ENCODE data around the gene DDX27. TPM values are rescaled to one million over a fixed set of nuclear protein-coding genes. Genes with fewer than 3 reads are reported as not detected.
A peak's percentile ranks its signal among the peaks of the same experiment; 100 is the strongest.

The DDX27 gene
- total and polyA plus RNA-seq, 2 of the 13 experiments (the other 11 are each of a cell fraction or from before 2014, with no cell fraction given): 42.6 to 72.8 TPM

DNA sequence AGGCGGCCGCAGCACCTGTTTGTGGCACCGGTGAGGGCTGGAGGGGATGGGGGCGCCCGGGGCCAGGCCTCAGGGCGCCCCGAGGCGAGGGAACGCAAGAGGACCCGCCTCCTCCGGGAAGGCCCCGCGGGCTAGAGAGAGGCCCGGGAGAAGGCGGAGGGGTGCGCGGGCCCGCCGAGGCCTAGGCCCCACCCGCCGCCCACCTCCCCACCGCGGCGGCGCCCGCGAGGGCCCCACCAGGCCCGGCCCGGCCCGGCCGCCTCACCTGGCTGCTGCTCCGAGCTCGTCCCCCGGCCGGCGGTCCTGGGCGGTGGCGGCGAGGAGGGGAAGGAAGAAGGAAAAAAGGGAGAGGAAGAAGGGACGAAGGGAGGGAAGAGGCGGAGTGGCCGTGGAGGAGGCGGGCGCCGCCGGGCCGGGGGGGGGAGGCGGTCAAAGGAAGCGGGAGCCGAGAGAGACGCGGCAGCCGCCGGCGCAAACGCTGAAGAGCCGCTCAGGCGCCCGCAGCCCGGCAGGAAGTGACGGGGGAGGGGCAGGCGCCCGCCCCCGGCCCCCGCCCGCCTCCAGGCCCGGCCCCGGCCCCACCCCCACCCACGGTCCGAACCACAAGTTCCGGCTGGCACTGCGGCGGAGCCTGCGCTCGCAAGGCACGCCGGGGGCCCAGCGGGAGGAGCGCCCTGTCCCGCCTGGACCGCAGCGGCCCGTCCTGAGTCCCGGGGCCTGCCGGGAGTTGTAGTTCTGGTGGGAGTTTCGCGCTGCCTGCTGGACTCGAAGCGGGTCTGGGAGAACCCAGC, 31.2 kb upstream of the DDX27 start, which contains the start of gene STAU1 (continued):
- TF ChIP-seq HINFP (CRISPR knock-in tag; IDR thresholded peaks at IDR 0.05; ENCODE audit: low read depth) (0 out of 2 replicates have a peak, but pooled peaks have one; percentile 28), FLYWCH1 (CRISPR knock-in tag; IDR thresholded peaks at IDR 0.05) (0 out of 2 replicates have a peak, but pooled peaks have one; percentile 67), MIER3 (CRISPR knock-in tag; IDR thresholded peaks at IDR 0.05; ENCODE audit: borderline replicate concordance) (peak; percentile 96), CREM (IDR thresholded peaks at IDR 0.05) (peak; percentile 87), CREM (CRISPR knock-in tag; IDR thresholded peaks at IDR 0.05) (no peak), THAP7 (CRISPR knock-in tag; IDR thresholded peaks at IDR 0.05) (peak; percentile 19; the same call in 1 of the 2 replicates), KDM2A (CRISPR knock-in tag; IDR thresholded peaks at IDR 0.05; ENCODE audit: borderline replicate concordance, low read depth) (peak; percentile 97), BCL6 (CRISPR knock-in tag; IDR thresholded peaks at IDR 0.05) (peak; percentile 50; the same call in 1 of the 2 replicates), RBM39 (IDR thresholded peaks at IDR 0.05; ENCODE audit: low read depth, low read length, poor library complexity, severe bottlenecking) (peak; percentile 67), YEATS2 (CRISPR knock-in tag; IDR thresholded peaks at IDR 0.05; ENCODE audit: borderline replicate concordance) (peak; percentile 84), JUN (CRISPR knock-in tag; IDR thresholded peaks at IDR 0.05) (peak; percentile 51; the same call in 1 of the 2 replicates), ZNF512B (CRISPR knock-in tag; IDR thresholded peaks at IDR 0.05; ENCODE audit: borderline replicate concordance) (0 out of 2 replicates have a peak, but pooled peaks have one; percentile 25), IRF2 (CRISPR knock-in tag; IDR thresholded peaks at IDR 0.05) (peak; percentile 99), TBL1XR1 (IDR thresholded peaks at IDR 0.05; ENCODE audit: borderline replicate concordance, low read length, partially characterized antibody) (peak; percentile 82), ARNTL (CRISPR knock-in tag; IDR thresholded peaks at IDR 0.05) (peak; percentile 72), MEF2D (CRISPR knock-in tag; IDR thresholded peaks at IDR 0.05) (peak; percentile 63; the same call in 1 of the 2 replicates), ELF3 (CRISPR knock-in tag; IDR thresholded peaks at IDR 0.05) (peak; percentile 94), ZNF616 (CRISPR knock-in tag; IDR thresholded peaks at IDR 0.05; ENCODE audit: low read depth) (peak; percentile 89; the same call in 1 of the 2 replicates)
- TF ChIP-seq, protein P1, sequence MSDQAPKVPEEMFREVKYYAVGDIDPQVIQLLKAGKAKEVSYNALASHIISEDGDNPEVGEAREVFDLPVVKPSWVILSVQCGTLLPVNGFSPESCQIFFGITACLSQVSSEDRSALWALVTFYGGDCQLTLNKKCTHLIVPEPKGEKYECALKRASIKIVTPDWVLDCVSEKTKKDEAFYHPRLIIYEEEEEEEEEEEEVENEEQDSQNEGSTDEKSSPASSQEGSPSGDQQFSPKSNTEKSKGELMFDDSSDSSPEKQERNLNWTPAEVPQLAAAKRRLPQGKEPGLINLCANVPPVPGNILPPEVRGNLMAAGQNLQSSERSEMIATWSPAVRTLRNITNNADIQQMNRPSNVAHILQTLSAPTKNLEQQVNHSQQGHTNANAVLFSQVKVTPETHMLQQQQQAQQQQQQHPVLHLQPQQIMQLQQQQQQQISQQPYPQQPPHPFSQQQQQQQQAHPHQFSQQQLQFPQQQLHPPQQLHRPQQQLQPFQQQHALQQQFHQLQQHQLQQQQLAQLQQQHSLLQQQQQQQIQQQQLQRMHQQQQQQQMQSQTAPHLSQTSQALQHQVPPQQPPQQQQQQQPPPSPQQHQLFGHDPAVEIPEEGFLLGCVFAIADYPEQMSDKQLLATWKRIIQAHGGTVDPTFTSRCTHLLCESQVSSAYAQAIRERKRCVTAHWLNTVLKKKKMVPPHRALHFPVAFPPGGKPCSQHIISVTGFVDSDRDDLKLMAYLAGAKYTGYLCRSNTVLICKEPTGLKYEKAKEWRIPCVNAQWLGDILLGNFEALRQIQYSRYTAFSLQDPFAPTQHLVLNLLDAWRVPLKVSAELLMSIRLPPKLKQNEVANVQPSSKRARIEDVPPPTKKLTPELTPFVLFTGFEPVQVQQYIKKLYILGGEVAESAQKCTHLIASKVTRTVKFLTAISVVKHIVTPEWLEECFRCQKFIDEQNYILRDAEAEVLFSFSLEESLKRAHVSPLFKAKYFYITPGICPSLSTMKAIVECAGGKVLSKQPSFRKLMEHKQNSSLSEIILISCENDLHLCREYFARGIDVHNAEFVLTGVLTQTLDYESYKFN (CRISPR knock-in tag; conservative IDR thresholded peaks at IDR 0.05): peak; percentile 64
